HepG2 (cell line): Measurements from ENCODE around the gene SHANK3. TPM values are rescaled to one million over a fixed set of nuclear protein-coding genes. Genes with fewer than 3 reads are reported as not detected.

Experiments
- ATAC-seq: fragments of 200-7000 bp; cut with Tn5 transposase; 3 replicates; pipeline ENCODE4 v1.9.1; 2020; ENCODE audit warnings: mild to moderate bottlenecking, moderate library complexity
- BruUV-seq: library from RNA; stranded (reverse); fragments of 400-500 nt; replicated peaks from 2 replicates; lab custom pipeline; 2021; lab: Mats Ljungman, UMichigan
- CTCF ChIA-PET: fragments of 300-600 bp; formaldehyde crosslinking; extraction: SDS; loops from one replicate; lab custom pipeline; 2021; ENCODE audit warnings: low total read pairs, inconsistent platforms, low intra/inter-chr PET ratio; lab: Yijun Ruan, JAX
- POLR2A ChIA-PET: fragments of 350-600 bp; sonication (Branson Sonifier 250); formaldehyde crosslinking; loops from one replicate; lab custom pipeline; 2020; ENCODE audit warnings: antibody characterized with exemption, inconsistent platforms; lab: Yijun Ruan, JAX
- DNase-seq: peaks from one replicate; pipeline ENCODE4 v3.0.0-alpha.2; 2015; ENCODE audit warnings: low spot score
- FAIRE-seq: peaks from 3 replicates; lab custom pipeline; 2011; peaks lifted over from hg19 to GRCh38; lab: Jason Lieb, UNC
- H2AFZ ChIP-seq: one replicate; pipeline ENCODE4 v1.6.1; 2011; ENCODE audit warnings: low read length, inconsistent platforms
- H3K27ac ChIP-seq: fragments of 300-600 bp; 3 replicates; pipeline ENCODE4 v1.8.0; 2011; ENCODE audit warnings: mixed run types, mild to moderate bottlenecking, mixed read lengths, low read length, inconsistent platforms; ENCODE audit not compliant: insufficient read depth; ENCODE audit errors: extremely low read length
- H3K27me3 ChIP-seq, 2 experiments: fragments of 200-600 bp in 1 of 2; 2 replicates in 1 of 2; 3 replicates in 1 of 2; pipeline versions ENCODE4 v1.6.0 to v1.8.0; 2011; ENCODE audit warnings: low read length in 2 of 2, mild to moderate bottlenecking in 2 of 2, moderate library complexity in 2 of 2, inconsistent platforms in 1 of 2; ENCODE audit not compliant: insufficient read depth in 2 of 2, control insufficient read depth in 1 of 2
- H3K36me3 ChIP-seq, 2 experiments: fragments of 200-600 bp in 1 of 2; replicated peaks in 1 of 2; 2 replicates in 1 of 2; 3 replicates in 1 of 2; pipeline versions ENCODE4 v1.5.1 to v1.8.0; 2011; ENCODE audit warnings: low read length in 2 of 2, inconsistent platforms in 1 of 2; ENCODE audit not compliant: insufficient read depth in 2 of 2, control insufficient read depth in 1 of 2
- H3K4me1 ChIP-seq: 2 replicates; pipeline ENCODE4 v1.5.1; 2012; ENCODE audit warnings: low read length, inconsistent platforms; ENCODE audit not compliant: insufficient read depth
- H3K4me2 ChIP-seq: 2 replicates; pipeline ENCODE4 v1.6.0; 2011; ENCODE audit warnings: low read depth, low read length, inconsistent platforms
- H3K4me3 ChIP-seq, 3 experiments: fragments of 200-600 bp in 1 of 3; sonication (generic), shearing (Covaris generic) in 1 of 3; replicated peaks in 1 of 3; 2 replicates each; pipeline ENCODE4 v1.5.1; 2011 to 2016; ENCODE audit warnings: low read length in 3 of 3, inconsistent platforms in 2 of 3, low read depth in 2 of 3, mild to moderate bottlenecking in 2 of 3, control low read depth in 1 of 3, mixed read lengths in 1 of 3; ENCODE audit not compliant: insufficient read depth in 1 of 3
- H3K79me2 ChIP-seq: one replicate; pipeline ENCODE4 v1.6.1; 2011; ENCODE audit warnings: low read length, inconsistent platforms; ENCODE audit not compliant: insufficient read depth
- H3K9ac ChIP-seq: 2 replicates; pipeline ENCODE4 v1.6.0; 2011; ENCODE audit warnings: mild to moderate bottlenecking, low read depth, low read length, inconsistent platforms; ENCODE audit not compliant: insufficient read depth
- H3K9me3 ChIP-seq: 2 replicates; pipeline ENCODE4 v1.5.1; 2012; ENCODE audit warnings: mild to moderate bottlenecking, low read length
- H4K20me1 ChIP-seq: 2 replicates; pipeline ENCODE4 v1.6.0; 2011; ENCODE audit warnings: inconsistent platforms, mild to moderate bottlenecking, low read length, moderate library complexity; ENCODE audit not compliant: insufficient read depth
- HNF4A ChIP-seq: sonication (generic); formaldehyde crosslinking; IDR thresholded peaks from 2 replicates; pipeline ENCODE4 v1.4.0; 2020; ENCODE audit warnings: missing genetic modification reagents
- MTA3 ChIP-seq: sonication (generic); formaldehyde crosslinking; IDR thresholded peaks from 2 replicates; pipeline ENCODE4 v1.4.0; 2020; ENCODE audit warnings: missing genetic modification reagents
- NR2C2 ChIP-seq: sonication (generic); formaldehyde crosslinking; IDR thresholded peaks from 2 replicates; pipeline ENCODE4 v1.4.0; 2020; ENCODE audit warnings: missing genetic modification reagents, mild to moderate bottlenecking, moderate library complexity, borderline replicate concordance
- NR2F1 ChIP-seq, 2 experiments: fragments of 450-650 bp in 1 of 2; formaldehyde crosslinking in 1 of 2; IDR thresholded peaks; 2 replicates each; pipeline versions ENCODE4 v1.5.0 to v1.6.1; 2016 to 2020; ENCODE audit warnings: mild to moderate bottlenecking in 1 of 2, missing compliant biosample characterization in 1 of 2, missing genetic modification reagents in 1 of 2, moderate library complexity in 1 of 2
- NR2F6 ChIP-seq, 2 experiments: IDR thresholded peaks; 2 replicates each; pipeline ENCODE4 v1.6.1; 2016; ENCODE audit warnings: antibody characterized with exemption in 1 of 2, mild to moderate bottlenecking in 1 of 2
- RFX1 ChIP-seq: fragments of 450-650 bp; IDR thresholded peaks from 2 replicates; pipeline ENCODE4 v1.6.1; 2017
- TGIF2 ChIP-seq: IDR thresholded peaks from 2 replicates; pipeline ENCODE4 v1.6.1; 2016; ENCODE audit warnings: control low read depth, missing compliant biosample characterization
- YY1 ChIP-seq: IDR thresholded peaks from 2 replicates; pipeline ENCODE4 v1.6.1; 2011; ENCODE audit warnings: low read length, low read depth, moderate library complexity, mild to moderate bottlenecking; ENCODE audit not compliant: insufficient read depth, insufficient replicate concordance
- ZNF383 ChIP-seq: sonication (generic); formaldehyde crosslinking; IDR thresholded peaks from 2 replicates; pipeline ENCODE4 v1.4.0; 2020; ENCODE audit warnings: missing genetic modification reagents, mild to moderate bottlenecking, borderline replicate concordance
- WGBS: methylation state at CpG from one replicate; pipeline ENCODE4 v1.1.6; 2017; ENCODE audit warnings: low lambda C conversion rate; 5-methylcytosine and 5-hydroxymethylcytosine counted together
- in situ Hi-C: cut with HindIII; loops from 2 replicates; pipeline ENCODE4 v1.10.0; 2017; ENCODE audit warnings: low pct_unique_long_range_greater_than_20kb; ENCODE audit not compliant: extremely low pct_ligation_motif_present
- intact Hi-C: fragments of 100-400 bp; cut with micrococcal nuclease; formaldehyde crosslinking; loops from one replicate; pipeline ENCODE4 v1.10.0; 2022; ENCODE audit not compliant: unreplicated experiment
- polyA plus RNA-seq, 8 experiments: library from polyadenylated mRNA; depleted of rRNA in 3 of 8; stranded (reverse) in 7 of 8; unstranded in 1 of 8; fragments of >200 nt; fragmentation: Illumina TruSeq in 4 of 8; extraction: Trizol in 4 of 8; gene quantifications; 2 replicates each; pipeline versions ENCODE4 v1.2.1 to v1.2.3, GENCODE V29; 2011 to 2016; ENCODE audit warnings: low read depth in 4 of 8, missing spikeins in 1 of 8, mixed read lengths in 1 of 8; ENCODE audit not compliant: insufficient read depth in 1 of 8
- total RNA-seq, 5 experiments: library from RNA; depleted of rRNA; stranded (reverse); fragments of >200 nt; fragmentation: Illumina TruSeq; extraction: Trizol; gene quantifications; 2 replicates each; pipeline ENCODE4 v1.2.3, GENCODE V29; 2016; ENCODE audit warnings: low read depth in 1 of 5

Gene SHANK3
- total and polyA plus RNA-seq, 2 of the 13 experiments (the other 11 are each of a cell fraction or from before 2014, with no cell fraction given) = 2.9 to 4.6 TPM

DNA sequence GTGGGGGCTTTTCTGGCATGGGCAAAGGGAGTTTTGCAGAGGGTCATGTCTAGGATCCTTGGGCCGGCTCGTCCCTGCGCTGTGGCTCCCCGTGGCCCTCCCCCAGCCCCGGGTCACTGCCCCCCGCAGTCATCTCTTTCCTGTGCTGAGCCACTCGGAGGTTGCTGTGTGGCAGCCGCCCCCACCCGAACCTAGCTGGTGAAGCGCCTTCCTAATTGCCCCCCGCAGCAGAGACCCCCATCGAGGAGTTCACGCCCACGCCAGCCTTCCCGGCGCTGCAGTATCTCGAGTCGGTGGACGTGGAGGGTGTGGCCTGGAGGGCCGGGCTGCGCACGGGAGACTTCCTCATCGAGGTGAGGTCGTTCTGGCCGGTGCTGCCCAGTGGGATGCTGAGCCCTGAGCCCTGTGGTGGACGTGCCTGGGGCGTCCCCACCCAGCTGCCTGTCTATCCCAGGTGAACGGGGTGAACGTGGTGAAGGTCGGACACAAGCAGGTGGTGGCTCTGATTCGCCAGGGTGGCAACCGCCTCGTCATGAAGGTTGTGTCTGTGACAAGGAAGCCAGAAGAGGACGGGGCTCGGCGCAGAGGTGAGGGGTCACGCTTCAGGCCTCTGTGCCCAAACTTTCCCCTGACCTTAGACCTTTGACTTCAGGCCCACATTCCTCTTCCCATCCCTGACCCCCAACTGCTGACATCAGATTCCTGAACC lies 32.0 kb downstream of the SHANK3 start:
- TF ChIP-seq YY1 (no peak), ZNF383 (CRISPR knock-in tag) (no peak), MTA3 (CRISPR knock-in tag) (no peak)
- H3K27me3 ChIP-seq = no peaks in the 10 kb centered on the region
- 94% methylated on average over 30 of the region's 37 CpGs for WGBS
- no peaks in the 10 kb centered on the region for H4K20me1 ChIP-seq
- peaks cover 13 to 39% of the 10 kb centered on the region in 2 experiments for H3K36me3 ChIP-seq
- BruUV-seq = no TSS peak
- H3K4me1 ChIP-seq = peaks cover 29% of the 10 kb centered on the region
- H3K79me2 ChIP-seq = peaks cover 26% of the 10 kb centered on the region
- H3K9ac ChIP-seq = no peak overlapping the region
- FAIRE-seq (no peak), DNase-seq (no peak), ATAC-seq (no peak)
- ChIA-PET POLR2A (no interaction called here), CTCF (no interaction called here)
- no peak overlapping the region for H2AFZ ChIP-seq
- H3K9me3 ChIP-seq = no peaks in the 10 kb centered on the region
- intact Hi-C loops (no loop called here), in situ Hi-C loops (no loop called here)
- no peak overlapping the region for H3K27ac ChIP-seq
- H3K4me3 ChIP-seq = no peak overlapping the region
- no peak overlapping the region for H3K4me2 ChIP-seq

DNA sequence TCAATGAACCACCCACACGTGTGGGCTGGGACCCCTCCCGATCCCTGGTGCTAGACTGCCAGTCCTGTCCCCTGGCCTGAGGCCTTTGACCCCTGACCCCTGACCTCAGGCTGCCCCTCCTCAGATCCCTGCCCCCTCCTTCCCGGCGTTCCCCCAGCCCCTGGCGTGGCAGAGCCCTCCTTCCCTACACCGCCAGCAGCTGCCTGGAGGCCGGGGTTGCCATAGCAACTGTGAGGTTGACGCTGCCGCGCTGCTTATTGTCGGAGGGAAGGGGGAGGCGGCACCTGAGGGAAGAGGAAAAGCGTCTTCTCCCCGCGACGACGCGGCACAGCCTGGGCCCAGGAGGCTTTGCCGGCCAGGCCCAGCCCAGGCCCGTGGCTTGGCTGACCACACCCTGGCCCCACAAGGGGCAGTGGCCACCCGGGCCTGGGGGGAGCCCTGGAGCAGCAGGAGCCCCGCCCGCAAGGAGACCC lies 32.6 kb downstream of the SHANK3 start:
- H3K27ac ChIP-seq = no peak overlapping the region
- no peak overlapping the region for H3K9ac ChIP-seq
- 95% methylated on average over 11 of the region's 23 CpGs for WGBS
- no peak for DNase-seq
- POLR2A ChIA-PET = no interaction called here
- no peak overlapping the region for H3K4me2 ChIP-seq
- no peak for ATAC-seq
- CTCF ChIA-PET = no interaction called here
- no peak overlapping the region for H2AFZ ChIP-seq
- H3K9me3 ChIP-seq = no peaks in the 10 kb centered on the region
- TF ChIP-seq TGIF2 (CRISPR knock-in tag) = no peak
- TF ChIP-seq NR2F1 (CRISPR knock-in tag; IDR thresholded peaks at IDR 0.05) = 0 out of 4 replicates have a peak, but pooled peaks of 1 of the 2 experiments have one; percentile 16
- peak; percentile 50; the same call in 1 of the 2 replicates for TF ChIP-seq NR2F6 (IDR thresholded peaks at IDR 0.05)
- TF ChIP-seq NR2F6 (CRISPR knock-in tag; IDR thresholded peaks at IDR 0.05) = no peak
- 0 out of 2 replicates have a peak, but pooled peaks have one; percentile 23 for TF ChIP-seq NR2C2 (CRISPR knock-in tag)
- TF ChIP-seq HNF4A (CRISPR knock-in tag) = no peak
- TF ChIP-seq RFX1 = peak; percentile 49
- TF ChIP-seq, all 625 proteins: peak for 4
- H3K4me1 ChIP-seq = peaks cover 28% of the 10 kb centered on the region
- intact Hi-C loops = no loop called here
- no peaks in the 10 kb centered on the region for H3K27me3 ChIP-seq
- peaks cover 23% of the 10 kb centered on the region for H3K79me2 ChIP-seq
- H4K20me1 ChIP-seq = no peaks in the 10 kb centered on the region
- H3K4me3 ChIP-seq = no peak overlapping the region
- peaks cover 13 to 39% of the 10 kb centered on the region in 2 experiments for H3K36me3 ChIP-seq
- no TSS peak for BruUV-seq
- in situ Hi-C loops = no loop called here
- FAIRE-seq = no peak
